ENCODE measurements around the gene USP1. TPM values are rescaled to one million over a fixed set of nuclear protein-coding genes. Genes with fewer than 3 reads are reported as not detected.

USP1 gene
- total RNA-seq, 3 donors from 2014 or later, result 21.9 to 27.8 (median 26.5) TPM

DNA sequence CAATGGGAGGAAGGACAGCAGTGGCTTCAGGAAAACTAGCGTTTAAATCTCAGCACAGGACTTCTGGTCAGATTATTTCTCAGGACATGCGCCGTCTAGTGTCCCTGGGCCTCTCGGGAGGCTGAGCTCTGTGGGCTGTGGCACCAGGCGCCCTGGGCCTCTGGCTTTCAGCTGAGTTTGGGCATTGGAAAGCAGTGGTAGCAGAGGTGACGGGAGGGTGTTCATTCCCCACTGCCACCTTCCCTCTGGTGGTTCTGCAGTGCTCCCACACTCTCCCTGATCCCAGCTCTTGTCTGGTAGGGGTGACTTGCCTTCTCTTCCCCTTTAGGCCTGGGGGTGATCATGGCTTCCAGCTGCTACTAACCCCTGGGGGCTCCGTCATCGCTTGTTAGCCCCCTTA lies 42.2 kb upstream of the USP1 start:
- Histone ChIP-seq H3K4me1 (ENCODE audit: low read depth) (no peaks in the 10 kb centered on the region), H3K36me3 (ENCODE audit: low read depth) (no peaks in the 10 kb centered on the region), H3K4me3 (no peak overlapping the region), H3K9me3 (no peaks in the 10 kb centered on the region)
- TF ChIP-seq, protein P1, sequence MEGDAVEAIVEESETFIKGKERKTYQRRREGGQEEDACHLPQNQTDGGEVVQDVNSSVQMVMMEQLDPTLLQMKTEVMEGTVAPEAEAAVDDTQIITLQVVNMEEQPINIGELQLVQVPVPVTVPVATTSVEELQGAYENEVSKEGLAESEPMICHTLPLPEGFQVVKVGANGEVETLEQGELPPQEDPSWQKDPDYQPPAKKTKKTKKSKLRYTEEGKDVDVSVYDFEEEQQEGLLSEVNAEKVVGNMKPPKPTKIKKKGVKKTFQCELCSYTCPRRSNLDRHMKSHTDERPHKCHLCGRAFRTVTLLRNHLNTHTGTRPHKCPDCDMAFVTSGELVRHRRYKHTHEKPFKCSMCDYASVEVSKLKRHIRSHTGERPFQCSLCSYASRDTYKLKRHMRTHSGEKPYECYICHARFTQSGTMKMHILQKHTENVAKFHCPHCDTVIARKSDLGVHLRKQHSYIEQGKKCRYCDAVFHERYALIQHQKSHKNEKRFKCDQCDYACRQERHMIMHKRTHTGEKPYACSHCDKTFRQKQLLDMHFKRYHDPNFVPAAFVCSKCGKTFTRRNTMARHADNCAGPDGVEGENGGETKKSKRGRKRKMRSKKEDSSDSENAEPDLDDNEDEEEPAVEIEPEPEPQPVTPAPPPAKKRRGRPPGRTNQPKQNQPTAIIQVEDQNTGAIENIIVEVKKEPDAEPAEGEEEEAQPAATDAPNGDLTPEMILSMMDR (IDR thresholded peaks at IDR 0.05), result no peak
- intact Hi-C loops (cut with DNase I, micrococcal nuclease), result no loop called here
- no peak for ATAC-seq
- DNase-seq, result no peak

DNA sequence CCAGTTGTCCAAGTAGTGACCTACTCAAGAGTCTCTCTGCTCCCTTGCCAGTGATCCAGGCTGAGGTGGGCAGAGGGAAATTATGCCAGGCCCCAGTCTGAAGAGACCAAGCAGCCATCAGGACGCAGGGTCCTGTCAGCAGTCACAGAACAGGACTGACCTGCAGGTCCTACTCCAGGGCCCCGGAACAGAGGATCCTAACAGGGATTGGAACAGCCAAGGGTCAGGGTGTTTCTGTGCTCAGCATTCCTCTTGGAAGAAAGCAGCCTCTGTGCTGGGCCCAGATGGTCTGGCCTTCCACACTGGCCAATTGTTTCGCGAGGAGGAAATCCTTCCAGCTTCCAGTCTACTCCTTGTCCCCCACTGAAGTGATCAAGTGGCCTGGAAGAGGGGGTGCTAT lies 41.6 kb upstream of the USP1 start:
- intact Hi-C loops (cut with DNase I, micrococcal nuclease), result no loop called here
- no peak overlapping the region for H3K4me3 ChIP-seq
- TF ChIP-seq, protein P1 (IDR thresholded peaks at IDR 0.05), result no peak
- no peaks in the 10 kb centered on the region for H3K36me3 ChIP-seq (ENCODE audit: low read depth)
- H3K9me3 ChIP-seq, result no peaks in the 10 kb centered on the region
- DNase-seq (no peak), ATAC-seq (no peak)
- H3K4me1 ChIP-seq (ENCODE audit: low read depth), result no peaks in the 10 kb centered on the region

DNA sequence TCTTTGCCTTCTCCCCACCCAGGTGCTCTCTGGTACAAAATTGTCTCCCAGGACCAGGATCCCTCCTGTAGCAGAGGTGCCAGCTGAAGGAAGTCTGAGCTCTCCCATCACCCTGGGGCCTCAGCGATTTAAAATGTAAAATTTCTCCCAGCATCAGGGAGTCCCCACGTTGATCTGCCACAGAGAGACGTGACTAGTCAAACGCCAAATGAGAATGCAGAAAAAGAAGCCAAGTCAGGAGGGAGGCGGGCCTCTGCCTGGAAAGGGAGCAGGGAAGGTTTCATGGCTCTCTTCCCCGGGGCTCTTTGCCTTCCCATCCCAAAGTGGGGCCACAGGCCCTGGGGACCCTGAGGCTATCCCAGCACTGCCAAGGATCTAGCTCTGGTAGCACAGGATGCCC lies 40.0 kb upstream of the USP1 start:
- Histone ChIP-seq H3K4me1 (ENCODE audit: low read depth) (no peaks in the 10 kb centered on the region), H3K36me3 (ENCODE audit: low read depth) (no peaks in the 10 kb centered on the region), H3K9me3 (no peaks in the 10 kb centered on the region), H3K4me3 (no peak overlapping the region)
- TF ChIP-seq, protein P1 (IDR thresholded peaks at IDR 0.05), result no peak
- DNase-seq (no peak), ATAC-seq (no peak)
- intact Hi-C loops (cut with DNase I, micrococcal nuclease), result no loop called here

DNA sequence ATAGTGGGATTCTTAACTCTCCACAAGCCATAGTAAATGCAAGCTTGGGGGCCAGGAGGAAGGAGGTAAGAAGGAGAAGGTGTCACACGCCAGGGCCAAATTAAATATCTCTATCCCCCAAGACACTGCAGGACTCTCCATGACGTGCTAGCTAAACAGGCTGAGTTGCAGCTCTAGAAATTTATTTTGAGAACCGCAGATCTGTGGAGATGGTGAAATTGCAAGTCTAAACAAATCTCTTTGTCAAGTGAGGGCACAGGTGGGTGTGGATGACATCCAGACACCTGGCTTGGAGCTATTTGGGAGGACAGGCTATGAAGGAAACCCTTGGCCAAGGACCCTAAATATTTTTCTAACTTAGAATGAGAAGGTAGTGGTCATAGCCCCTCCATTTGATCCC lies 39.5 kb upstream of the USP1 start:
- Histone ChIP-seq H3K9me3 (no peaks in the 10 kb centered on the region), H3K36me3 (ENCODE audit: low read depth) (no peaks in the 10 kb centered on the region), H3K4me3 (no peak overlapping the region), H3K4me1 (ENCODE audit: low read depth) (no peaks in the 10 kb centered on the region)
- no peak for DNase-seq
- intact Hi-C loops (cut with DNase I, micrococcal nuclease), result no loop called here
- TF ChIP-seq, protein P1 (IDR thresholded peaks at IDR 0.05), result no peak
- no peak for ATAC-seq

DNA sequence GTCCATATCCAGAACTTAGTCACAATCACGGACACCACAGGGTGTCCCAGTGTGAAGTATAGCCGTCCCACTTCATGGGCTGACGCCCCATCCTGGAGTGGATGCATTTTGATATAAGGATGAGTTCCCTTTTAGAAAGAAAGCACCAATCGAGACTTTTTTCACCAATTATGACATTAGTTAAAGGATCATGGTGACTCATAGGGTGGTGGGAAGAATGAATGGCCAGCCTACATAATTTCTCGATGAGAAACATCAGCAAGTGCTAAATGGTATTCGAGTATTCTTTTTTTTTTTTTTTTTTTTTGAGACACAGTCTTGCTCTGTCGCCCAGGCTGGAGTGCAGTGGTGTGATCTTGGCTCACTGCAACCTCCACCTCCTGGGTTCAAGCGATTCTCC lies 38.5 kb upstream of the USP1 start:
- no peaks in the 10 kb centered on the region for H3K4me1 ChIP-seq (ENCODE audit: low read depth)
- no peaks in the 10 kb centered on the region for H3K36me3 ChIP-seq (ENCODE audit: low read depth)
- no peaks in the 10 kb centered on the region for H3K9me3 ChIP-seq
- ATAC-seq, result no peak
- H3K4me3 ChIP-seq, result no peak overlapping the region
- no peak for DNase-seq
- TF ChIP-seq, protein P1 (IDR thresholded peaks at IDR 0.05), result no peak
- intact Hi-C loops (cut with DNase I, micrococcal nuclease), result no loop called here
